K562 (cell line): ENCODE data around the gene SORCS2. TPM values are rescaled to one million over a fixed set of nuclear protein-coding genes. Genes with fewer than 3 reads are reported as not detected.

Source experiments
- ATAC-seq: fragments of 200-7000 bp; cut with Tn5 transposase; 3 replicates; pipeline ENCODE4 v1.9.1; 2020; ENCODE audit warnings: moderate library complexity
- BruUV-seq: library from RNA; stranded (reverse); fragments of 400-500 nt; replicated peaks from 2 replicates; lab custom pipeline; 2021; lab: Mats Ljungman, UMichigan
- CTCF ChIA-PET: fragments of 300-600 bp; formaldehyde crosslinking; extraction: SDS; loops from one replicate; lab custom pipeline; 2021; ENCODE audit warnings: low intra/inter-chr PET ratio; lab: Yijun Ruan, JAX
- POLR2A ChIA-PET: fragments of 300-600, 350-650 bp; sonication (Branson Sonifier 250); formaldehyde crosslinking; extraction: SDS; loops from one replicate; lab custom pipeline; 2021; ENCODE audit warnings: antibody characterized with exemption, inconsistent platforms; lab: Yijun Ruan, JAX
- DNase-seq, 4 experiments: peaks; one replicate each; pipeline versions ENCODE4 v3.0.0 to v3.0.0-alpha.2; 2011 to 2018; ENCODE audit warnings: low spot score in 3 of 4, mixed read lengths in 3 of 4; ENCODE audit errors: extremely low read depth in 1 of 4
- FAIRE-seq: peaks from 2 replicates; lab custom pipeline; 2011; peaks lifted over from hg19 to GRCh38; lab: Jason Lieb, UNC
- H2AFZ ChIP-seq: 2 replicates; pipeline ENCODE4 v1.6.0; 2011; ENCODE audit warnings: low read depth, low read length, control low read depth, inconsistent platforms
- H3K27ac ChIP-seq: fragments of 200-600 bp; 3 replicates; pipeline ENCODE4 v1.8.0; 2011; ENCODE audit warnings: low read depth, mild to moderate bottlenecking, control low read depth, inconsistent platforms, low read length, moderate library complexity, mixed read lengths; ENCODE audit errors: extremely low read depth
- H3K27me3 ChIP-seq, 2 experiments: fragments of 300-600 bp in 1 of 2; 2 replicates in 1 of 2; 3 replicates in 1 of 2; pipeline versions ENCODE4 v1.6.0 to v1.8.0; 2011; ENCODE audit warnings: inconsistent platforms in 2 of 2, low read length in 2 of 2, mild to moderate bottlenecking in 1 of 2, mixed read lengths in 1 of 2, moderate library complexity in 1 of 2; ENCODE audit not compliant: control insufficient read depth in 2 of 2, insufficient read depth in 2 of 2
- H3K36me3 ChIP-seq: fragments of 300-600 bp; 3 replicates; pipeline ENCODE4 v1.8.0; 2011; ENCODE audit warnings: mild to moderate bottlenecking, low read length, inconsistent platforms; ENCODE audit not compliant: control insufficient read depth, insufficient read depth
- H3K4me1 ChIP-seq, 2 experiments: fragments of 200-600 bp in 1 of 2; replicated peaks in 1 of 2; 2 replicates in 1 of 2; 3 replicates in 1 of 2; pipeline versions ENCODE4 v1.5.1 to v1.8.0; 2011; ENCODE audit warnings: inconsistent platforms in 2 of 2, low read length in 2 of 2, mild to moderate bottlenecking in 1 of 2, mixed read lengths in 1 of 2, moderate library complexity in 1 of 2; ENCODE audit not compliant: control insufficient read depth in 2 of 2, insufficient read depth in 2 of 2
- H3K4me2 ChIP-seq: 2 replicates; pipeline ENCODE4 v1.6.1; 2011; ENCODE audit warnings: low read length, control low read depth, inconsistent platforms, mixed read lengths; ENCODE audit not compliant: insufficient read depth
- H3K4me3 ChIP-seq: fragments of 200-600 bp; sonication (generic), shearing (Covaris generic); 2 replicates; pipeline ENCODE4 v1.5.1; 2016; ENCODE audit warnings: control low read depth, inconsistent platforms
- H3K79me2 ChIP-seq: fragments of 200-600 bp; 3 replicates; pipeline ENCODE4 v1.8.0; 2011; ENCODE audit warnings: low read length, inconsistent platforms; ENCODE audit not compliant: control insufficient read depth, insufficient read depth
- H3K9ac ChIP-seq, 2 experiments: 2 replicates each; pipeline versions ENCODE4 v1.6.0 to v1.6.1; 2011; ENCODE audit warnings: low read depth in 2 of 2, low read length in 2 of 2, control low read depth in 1 of 2, inconsistent platforms in 1 of 2, mild to moderate bottlenecking in 1 of 2, mixed read lengths in 1 of 2; ENCODE audit not compliant: insufficient read depth in 1 of 2
- H3K9me1 ChIP-seq: one replicate; pipeline ENCODE4 v1.6.0; 2011; ENCODE audit warnings: inconsistent platforms, mild to moderate bottlenecking, low read length, moderate library complexity; ENCODE audit not compliant: control insufficient read depth, insufficient read depth
- H3K9me3 ChIP-seq: replicated peaks from 2 replicates; pipeline ENCODE4 v1.5.1; 2011; ENCODE audit warnings: low read depth, low read length, inconsistent platforms; ENCODE audit not compliant: control insufficient read depth, insufficient read depth
- H4K20me1 ChIP-seq: replicated peaks from 2 replicates; pipeline ENCODE4 v1.6.1; 2011; ENCODE audit warnings: low read length, inconsistent platforms, mixed read lengths; ENCODE audit not compliant: control insufficient read depth, insufficient read depth
- ATF3 ChIP-seq, 2 experiments: fragments of 450-650 bp in 1 of 2; sonication (generic) in 1 of 2; formaldehyde crosslinking in 1 of 2; IDR thresholded peaks in 1 of 2; conservative IDR thresholded peaks in 1 of 2; 2 replicates each; pipeline versions ENCODE4 v1.6.1 to v1.8.1; 2016 to 2023; ENCODE audit warnings: mild to moderate bottlenecking in 2 of 2, moderate library complexity in 2 of 2, inconsistent platforms in 1 of 2, missing genetic modification reagents in 1 of 2
- ATF4 ChIP-seq: fragments of 450-650 bp; formaldehyde crosslinking; IDR thresholded peaks from 2 replicates; pipeline ENCODE4 v1.4.0; 2022; ENCODE audit warnings: mild to moderate bottlenecking, moderate library complexity
- DPF2 ChIP-seq: fragments of 450-650 bp; IDR thresholded peaks from 2 replicates; pipeline ENCODE4 v1.6.1; 2016
- ETV5 ChIP-seq: sonication (generic); formaldehyde crosslinking; IDR thresholded peaks from 2 replicates; pipeline ENCODE4 v1.4.0; 2020; ENCODE audit warnings: low read depth, mild to moderate bottlenecking, missing genetic modification reagents
- GATA2 ChIP-seq: sonication (generic); formaldehyde crosslinking; IDR thresholded peaks from 2 replicates; pipeline ENCODE4 v1.4.0; 2020; ENCODE audit warnings: mild to moderate bottlenecking, missing genetic modification reagents
- GTF2A2 ChIP-seq: IDR thresholded peaks from 2 replicates; pipeline ENCODE4 v1.6.1; 2016; ENCODE audit warnings: mild to moderate bottlenecking, missing genetic modification characterization, missing compliant biosample characterization
- IRF9 ChIP-seq: fragments of 450-650 bp; IDR thresholded peaks from 2 replicates; pipeline ENCODE4 v1.6.1; 2016; ENCODE audit warnings: missing biosample characterization, missing genetic modification characterization
- MTF1 ChIP-seq: fragments of 250-450 bp; sonication (Bioruptor Pico); IDR thresholded peaks from 2 replicates; pipeline ENCODE4 v1.9.0; 2021; ENCODE audit warnings: moderate library complexity, mild to moderate bottlenecking, inconsistent platforms, borderline replicate concordance
- POLR2H ChIP-seq: IDR thresholded peaks from 2 replicates; pipeline ENCODE4 v1.6.1; 2016; ENCODE audit warnings: missing genetic modification characterization, low read depth, mild to moderate bottlenecking, control low read depth, missing compliant biosample characterization, moderate library complexity
- POLR3A ChIP-seq: IDR thresholded peaks from 2 replicates; pipeline ENCODE4 v1.6.1; 2011; ENCODE audit warnings: borderline replicate concordance, mild to moderate bottlenecking, moderate library complexity; ENCODE audit not compliant: insufficient read length, insufficient read depth; ENCODE audit errors: extremely low read depth
- SOX6 ChIP-seq: fragments of 450-650 bp; IDR thresholded peaks from 2 replicates; pipeline ENCODE4 v1.6.1; 2014; ENCODE audit warnings: mild to moderate bottlenecking
- TBL1XR1 ChIP-seq, 2 experiments: IDR thresholded peaks; 2 replicates each; pipeline ENCODE4 v1.6.1; 2012; ENCODE audit warnings: improper control_type of control experiment in 2 of 2, low read length in 2 of 2, mild to moderate bottlenecking in 1 of 2
- THRB ChIP-seq: fragments of 450-650 bp; formaldehyde crosslinking; conservative IDR thresholded peaks from 2 replicates; pipeline ENCODE4 v1.4.0; 2022; ENCODE audit warnings: mild to moderate bottlenecking, missing genetic modification characterization
- TRIM28 ChIP-seq: fragments of 450-650 bp; IDR thresholded peaks from 2 replicates; pipeline ENCODE4 v1.6.1; 2017
- XRCC3 ChIP-seq: fragments of 450-650 bp; IDR thresholded peaks from 2 replicates; pipeline ENCODE4 v1.6.1; 2017; ENCODE audit warnings: mild to moderate bottlenecking, moderate library complexity
- ZC3H11A ChIP-seq: IDR thresholded peaks from 2 replicates; pipeline ENCODE4 v1.6.1; 2012; ENCODE audit warnings: low read depth, low read length, improper control_type of control experiment
- ZNF274 ChIP-seq: IDR thresholded peaks from 2 replicates; pipeline ENCODE4 v1.6.1; 2011; ENCODE audit warnings: low read depth, mild to moderate bottlenecking, low read length, moderate library complexity, borderline replicate concordance
- ZNF583 ChIP-seq: fragments of 250-450 bp; sonication (Bioruptor Pico); IDR thresholded peaks from 2 replicates; pipeline ENCODE4 v1.4.0; 2020
- ZNF586 ChIP-seq: fragments of 450-650 bp; formaldehyde crosslinking; conservative IDR thresholded peaks from 2 replicates; pipeline ENCODE4 v1.4.0; 2020; ENCODE audit warnings: mild to moderate bottlenecking, moderate library complexity
- WGBS: fragments of 100-300 bp; shearing (Covaris generic); methylation state at CpG from one replicate; pipeline ENCODE4 v1.1.6; 2016; ENCODE audit warnings: low coverage, mixed read lengths; ENCODE audit not compliant: insufficient coverage; ENCODE audit errors: missing lambda C conversion rate; 5-methylcytosine and 5-hydroxymethylcytosine counted together
- in situ Hi-C: fragments of 300-500 bp; cut with MboI; formaldehyde crosslinking; loops from 4 replicates; pipeline ENCODE4 v1.15.0; 2018; ENCODE audit warnings: inconsistent platforms, mixed read lengths
- intact Hi-C: fragments of 100-400 bp; cut with micrococcal nuclease; formaldehyde crosslinking; loops from 2 replicates; pipeline ENCODE4 v1.14.2; 2022
- polyA plus RNA-seq, 8 experiments: library from polyadenylated mRNA; depleted of rRNA in 4 of 8; stranded (reverse) in 5 of 8; unstranded in 3 of 8; fragments of >200 nt; fragmentation: Nextera tagmentation in 2 of 8; fragmentation: Illumina TruSeq in 1 of 8; extraction: Ambion mirVana in 2 of 8; extraction: Trizol in 1 of 8; gene quantifications; 2 replicates each; pipeline versions ENCODE4 v1.2.1 to v1.2.3, GENCODE V29; 2011 to 2014; ENCODE audit warnings: inconsistent platforms in 1 of 8, missing spikeins in 1 of 8
- total RNA-seq, 7 experiments: library from RNA; depleted of rRNA in 6 of 7; stranded (reverse); fragments of >200 nt in 6 of 7; fragmentation: Illumina TruSeq in 2 of 7; extraction: Trizol in 2 of 7; gene quantifications; 2 replicates each; pipeline versions ENCODE4 v1.2.1 to v1.2.3, GENCODE V29; 2011 to 2021; ENCODE audit warnings: low replicate concordance in 1 of 7

SORCS2 gene
- total and polyA plus RNA-seq, 9 of the 15 experiments (the other 6 are each of a cell fraction or from before 2014, with no cell fraction given), result not detected

- intact Hi-C loops, result no loop called here
- Histone ChIP-seq H3K4me1 (no peaks in the 10 kb centered on the region), H3K9me3 (no peaks in the 10 kb centered on the region), H3K79me2 (no peaks in the 10 kb centered on the region), H3K4me2 (no peak overlapping the region), H3K36me3 (no peaks in the 10 kb centered on the region), H3K27me3 (0 out of 5 replicates have a peak, but pooled peaks cover 0 to 3% of the 10 kb centered on the region in 2 experiments), H3K4me3 (no peak overlapping the region), H3K27ac (no peak overlapping the region), H2AFZ (no peak overlapping the region), H4K20me1 (no peaks in the 10 kb centered on the region), H3K9me1 (no peaks in the 10 kb centered on the region), H3K9ac (no peak overlapping the region)
- in situ Hi-C loops, result no loop called here
- no TSS peak for BruUV-seq
- no peak for ATAC-seq
- no peak for DNase-seq
- TF ChIP-seq POLR2H, result no peak
- no peak for TF ChIP-seq SOX6
- TF ChIP-seq GTF2A2, result no peak
- TF ChIP-seq THRB, result no peak
- TF ChIP-seq ZNF274, result no peak
- no peak for TF ChIP-seq ZC3H11A
- no peak for TF ChIP-seq ZNF583 (CRISPR knock-in tag)
- TF ChIP-seq ATF4 (CRISPR knock-in tag), result no peak
- TF ChIP-seq ATF3 (IDR thresholded peaks at IDR 0.05), result no peak
- no peak for TF ChIP-seq ATF3 (CRISPR knock-in tag; conservative IDR thresholded peaks at IDR 0.05)
- no peak for TF ChIP-seq DPF2
- TF ChIP-seq ETV5 (CRISPR knock-in tag), result no peak
- TF ChIP-seq POLR3A, result no peak
- TF ChIP-seq TRIM28, result no peak
- no peak for TF ChIP-seq GATA2 (CRISPR knock-in tag)
- no peak for TF ChIP-seq MTF1
- no peak for TF ChIP-seq IRF9
- no peak for TF ChIP-seq ZNF586 (CRISPR knock-in tag)
- no peak for TF ChIP-seq XRCC3
- no peak for TF ChIP-seq TBL1XR1 (IDR thresholded peaks at IDR 0.05; ENCODE audit: low read length in 2 of 2)
- ChIA-PET CTCF (no interaction called here), POLR2A (no interaction called here)
- no peak for FAIRE-seq
- WGBS, result 2% methylated on average over 24 of the region's 25 CpGs
Observed at GRCh38 chr4:7569810-7570783, 377.8 kb downstream of the SORCS2 start.
